Suprapubic skin (tissue), 4 donors: ENCODE data around the gene ARHGAP22.

Experiments used
- POLR2A ChIP-seq, 2 donors: fragments of 450-650 bp; IDR thresholded peaks; one replicate each; pipeline ENCODE4 v1.6.1; 2017; ENCODE audit warnings: antibody characterized with exemption in 2 of 2, mild to moderate bottlenecking in 2 of 2, moderate library complexity in 2 of 2
- POLR2AphosphoS5 ChIP-seq, 3 donors: sonication (generic); formaldehyde crosslinking; IDR thresholded peaks; one replicate each; pipeline ENCODE4 v1.6.1; 2017; ENCODE audit warnings: antibody characterized with exemption in 3 of 3
- TF ChIP-seq, protein P1 (sequence below), 2 donors: fragments of 200-600 bp in 1 of 2; fragments of 450-650 bp in 1 of 2; sonication (generic) in 1 of 2; IDR thresholded peaks; one replicate each; pipeline ENCODE4 v1.5.1; 2016 to 2019; ENCODE audit warnings: antibody characterized with exemption in 2 of 2, mild to moderate bottlenecking in 1 of 2, moderate library complexity in 1 of 2

DNA sequence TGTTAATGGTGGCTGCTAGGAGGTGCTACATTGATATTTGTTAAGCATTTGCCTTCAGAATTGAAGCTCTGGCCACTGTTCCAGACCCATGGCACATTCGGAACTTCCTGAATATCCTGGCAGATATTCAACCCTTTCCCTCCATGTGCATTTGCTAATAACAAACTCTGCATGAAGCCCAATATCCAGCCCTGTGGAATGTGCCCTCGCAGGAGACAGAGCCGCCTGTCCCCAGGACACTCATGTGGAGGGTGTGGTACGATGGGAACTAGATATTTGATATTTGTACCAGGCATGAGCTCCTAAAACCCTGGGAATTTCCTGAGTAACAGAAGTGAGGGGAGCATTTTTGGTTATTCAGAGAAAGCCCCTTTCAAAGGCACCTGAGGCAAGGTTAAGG is 21.6 kb upstream of the ARHGAP22 start:
- TF ChIP-seq, protein P1, sequence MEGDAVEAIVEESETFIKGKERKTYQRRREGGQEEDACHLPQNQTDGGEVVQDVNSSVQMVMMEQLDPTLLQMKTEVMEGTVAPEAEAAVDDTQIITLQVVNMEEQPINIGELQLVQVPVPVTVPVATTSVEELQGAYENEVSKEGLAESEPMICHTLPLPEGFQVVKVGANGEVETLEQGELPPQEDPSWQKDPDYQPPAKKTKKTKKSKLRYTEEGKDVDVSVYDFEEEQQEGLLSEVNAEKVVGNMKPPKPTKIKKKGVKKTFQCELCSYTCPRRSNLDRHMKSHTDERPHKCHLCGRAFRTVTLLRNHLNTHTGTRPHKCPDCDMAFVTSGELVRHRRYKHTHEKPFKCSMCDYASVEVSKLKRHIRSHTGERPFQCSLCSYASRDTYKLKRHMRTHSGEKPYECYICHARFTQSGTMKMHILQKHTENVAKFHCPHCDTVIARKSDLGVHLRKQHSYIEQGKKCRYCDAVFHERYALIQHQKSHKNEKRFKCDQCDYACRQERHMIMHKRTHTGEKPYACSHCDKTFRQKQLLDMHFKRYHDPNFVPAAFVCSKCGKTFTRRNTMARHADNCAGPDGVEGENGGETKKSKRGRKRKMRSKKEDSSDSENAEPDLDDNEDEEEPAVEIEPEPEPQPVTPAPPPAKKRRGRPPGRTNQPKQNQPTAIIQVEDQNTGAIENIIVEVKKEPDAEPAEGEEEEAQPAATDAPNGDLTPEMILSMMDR (IDR thresholded peaks at IDR 0.05) = no peak
- TF ChIP-seq POLR2AphosphoS5 (IDR thresholded peaks at IDR 0.05) = no peak
- TF ChIP-seq POLR2A (IDR thresholded peaks at IDR 0.05) = no peak
